H9 (cell line): ENCODE measurements around the gene SMARCA2. TPM values are rescaled to one million over a fixed set of nuclear protein-coding genes. Genes with fewer than 3 reads are reported as not detected.

Experiments used
- DNase-seq: peaks from one replicate; pipeline ENCODE4 v3.0.0-alpha.2; 2017
- H2AFZ ChIP-seq: one replicate; pipeline ENCODE4 v1.6.1; 2013; ENCODE audit warnings: mild to moderate bottlenecking, low read length, control low read depth, moderate library complexity
- H2AK5ac ChIP-seq: 2 replicates; pipeline ENCODE4 v1.6.1; 2013; ENCODE audit warnings: low read length, control low read depth, mixed read lengths; ENCODE audit not compliant: insufficient read length
- H2BK120ac ChIP-seq: one replicate; pipeline ENCODE4 v1.6.1; 2013; ENCODE audit warnings: low read depth, mild to moderate bottlenecking, low read length, control low read depth, inconsistent platforms; ENCODE audit not compliant: poor library complexity, severe bottlenecking
- H2BK12ac ChIP-seq: 2 replicates; pipeline ENCODE4 v1.6.1; 2013; ENCODE audit warnings: low read length, control low read depth, mixed read lengths, low read depth; ENCODE audit not compliant: insufficient read length
- H2BK15ac ChIP-seq: 2 replicates; pipeline ENCODE4 v1.6.1; 2013; ENCODE audit warnings: low read depth, low read length, control low read depth
- H2BK20ac ChIP-seq: one replicate; pipeline ENCODE4 v1.6.1; 2013; ENCODE audit warnings: low read depth, mild to moderate bottlenecking, low read length, control low read depth, inconsistent platforms; ENCODE audit not compliant: poor library complexity, severe bottlenecking
- H2BK5ac ChIP-seq: 2 replicates; pipeline ENCODE4 v1.6.1; 2013; ENCODE audit warnings: low read length, control low read depth, mixed read lengths; ENCODE audit not compliant: insufficient read length
- H3K14ac ChIP-seq: 2 replicates; pipeline ENCODE4 v1.6.1; 2013; ENCODE audit warnings: low read length, control low read depth; ENCODE audit not compliant: insufficient read depth
- H3K18ac ChIP-seq: 2 replicates; pipeline ENCODE4 v1.6.1; 2013; ENCODE audit warnings: low read depth, mild to moderate bottlenecking, mixed read lengths, low read length, control low read depth; ENCODE audit not compliant: insufficient read length
- H3K23ac ChIP-seq: 2 replicates; pipeline ENCODE4 v1.6.1; 2013; ENCODE audit warnings: low read length, control low read depth, mixed read lengths, low read depth; ENCODE audit not compliant: insufficient read length
- H3K23me2 ChIP-seq: 2 replicates; pipeline ENCODE4 v1.6.1; 2013; ENCODE audit warnings: low read depth, mild to moderate bottlenecking, mixed read lengths, low read length, control low read depth; ENCODE audit not compliant: insufficient read length, poor library complexity, severe bottlenecking
- H3K27ac ChIP-seq: 2 replicates; pipeline ENCODE4 v1.5.1; 2013; ENCODE audit warnings: low read length, control low read depth, mixed read lengths, low read depth; ENCODE audit not compliant: insufficient read length
- H3K27me3 ChIP-seq: 2 replicates; pipeline ENCODE4 v1.6.1; 2013; ENCODE audit warnings: low read length, control low read depth, inconsistent platforms; ENCODE audit not compliant: insufficient read depth
- H3K4ac ChIP-seq: 2 replicates; pipeline ENCODE4 v1.6.1; 2013; ENCODE audit warnings: low read depth, mild to moderate bottlenecking, control low read depth, inconsistent platforms, low read length, moderate library complexity
- H3K4me1 ChIP-seq: 2 replicates; pipeline ENCODE4 v1.6.1; 2013; ENCODE audit warnings: low read length, control low read depth, inconsistent platforms; ENCODE audit not compliant: insufficient read depth
- H3K4me2 ChIP-seq: 2 replicates; pipeline ENCODE4 v1.6.1; 2013; ENCODE audit warnings: low read length, control low read depth, mixed read lengths; ENCODE audit not compliant: insufficient read length, insufficient read depth
- H3K56ac ChIP-seq: 2 replicates; pipeline ENCODE4 v1.6.1; 2013; ENCODE audit warnings: low read depth, mild to moderate bottlenecking, mixed read lengths, low read length, control low read depth; ENCODE audit not compliant: insufficient read length
- H3K79me1 ChIP-seq: 2 replicates; pipeline ENCODE4 v1.6.1; 2013; ENCODE audit warnings: low read depth, mild to moderate bottlenecking, moderate library complexity, low read length, control low read depth, inconsistent platforms; ENCODE audit not compliant: insufficient read depth, poor library complexity, severe bottlenecking
- H3K79me2 ChIP-seq: 2 replicates; pipeline ENCODE4 v1.6.1; 2013; ENCODE audit warnings: low read length, control low read depth, inconsistent platforms; ENCODE audit not compliant: insufficient read depth
- H3K9ac ChIP-seq: 2 replicates; pipeline ENCODE4 v1.6.1; 2013; ENCODE audit warnings: low read length, control low read depth, mixed read lengths; ENCODE audit not compliant: insufficient read length; ENCODE audit errors: extremely low read depth
- H3K9me3 ChIP-seq: one replicate; pipeline ENCODE4 v1.6.1; 2013; ENCODE audit warnings: low read depth, low read length, inconsistent platforms; ENCODE audit not compliant: control insufficient read depth
- H3T11ph ChIP-seq: one replicate; pipeline ENCODE4 v1.6.1; 2013; ENCODE audit warnings: mild to moderate bottlenecking, low read length, control low read depth, inconsistent platforms
- H4K20me1 ChIP-seq: one replicate; pipeline ENCODE4 v1.6.1; 2013; ENCODE audit not compliant: control insufficient read depth, insufficient read length, insufficient read depth
- H4K5ac ChIP-seq: 2 replicates; pipeline ENCODE4 v1.6.1; 2013; ENCODE audit warnings: low read depth, mild to moderate bottlenecking, mixed read lengths, low read length, control low read depth; ENCODE audit not compliant: insufficient read length
- H4K8ac ChIP-seq: replicated peaks from 2 replicates; pipeline ENCODE4 v1.6.1; 2013; ENCODE audit warnings: low read length, control low read depth, mixed read lengths, low read depth; ENCODE audit not compliant: insufficient read length
- H4K91ac ChIP-seq: 2 replicates; pipeline ENCODE4 v1.6.1; 2013; ENCODE audit warnings: low read depth, mild to moderate bottlenecking, moderate library complexity, mixed read lengths, low read length, control low read depth; ENCODE audit not compliant: insufficient read length
- H3K27ac Mint-ChIP-seq, 3 experiments: 2 replicates in 2 of 3; 3 replicates in 1 of 3; pipeline ENCODE4 v1.8.0; 2020 to 2021; ENCODE audit warnings: mixed read lengths in 3 of 3, mild to moderate bottlenecking in 1 of 3, moderate library complexity in 1 of 3
- H3K27me3 Mint-ChIP-seq: 2 replicates; pipeline ENCODE4 v1.8.0; 2021; ENCODE audit warnings: low read depth, mild to moderate bottlenecking, moderate library complexity, mixed read lengths
- H3K36me3 Mint-ChIP-seq, 3 experiments: 2 replicates in 2 of 3; 3 replicates in 1 of 3; pipeline ENCODE4 v1.8.0; 2020 to 2021; ENCODE audit warnings: low read depth in 3 of 3, mixed read lengths in 3 of 3; ENCODE audit not compliant: insufficient read depth in 1 of 3
- H3K4me1 Mint-ChIP-seq, 2 experiments: 2 replicates each; pipeline ENCODE4 v1.8.0; 2020; ENCODE audit warnings: mixed read lengths in 2 of 2
- H3K4me3 Mint-ChIP-seq, 2 experiments: 2 replicates in 1 of 2; 3 replicates in 1 of 2; pipeline ENCODE4 v1.8.0; 2020 to 2021; ENCODE audit warnings: mild to moderate bottlenecking in 2 of 2, mixed read lengths in 2 of 2, moderate library complexity in 1 of 2
- H3K9me3 Mint-ChIP-seq, 2 experiments: 2 replicates in 1 of 2; 3 replicates in 1 of 2; pipeline ENCODE4 v1.8.0; 2020; ENCODE audit warnings: mild to moderate bottlenecking in 2 of 2, mixed read lengths in 2 of 2, moderate library complexity in 1 of 2
- WGBS: extraction: QIAGEN DNeasy Blood & Tissue Kit; methylation state at CpG from one replicate; pipeline ENCODE4 v1.1.7; 2013; ENCODE audit warnings: missing lambda C conversion rate, low lambda C conversion rate, mixed read lengths; ENCODE audit not compliant: insufficient read length; ENCODE audit errors: extremely low coverage; 5-methylcytosine and 5-hydroxymethylcytosine counted together
- total RNA-seq: library from RNA; stranded (reverse); gene quantifications from 2 replicates; pipeline ENCODE4 v1.2.1, GENCODE V29; 2021
- TF ChIP-seq, protein P1 (sequence below): fragments of 200-600 bp; sonication (generic); conservative IDR thresholded peaks from 3 replicates; pipeline ENCODE4 v1.8.0; 2021; ENCODE audit warnings: antibody characterized with exemption, mild to moderate bottlenecking

SMARCA2 gene
- total RNA-seq, 1 experiment from 2014 or later, result 15.3 TPM

- Histone ChIP-seq H3K79me1 (no peaks in the 10 kb centered on the region), H3K9ac (no peak overlapping the region), H3K18ac (no peak overlapping the region), H3K23me2 (no peaks in the 10 kb centered on the region), H3K27ac (no peak overlapping the region), H2AK5ac (no peak overlapping the region), H2AFZ (no peak overlapping the region), H3K9me3 (no peaks in the 10 kb centered on the region), H3T11ph (no peak overlapping the region), H3K23ac (no peak overlapping the region), H2BK12ac (no peak overlapping the region), H3K4ac (no peak overlapping the region), H3K14ac (no peak overlapping the region), H3K79me2 (no peaks in the 10 kb centered on the region), H3K27me3 (no peaks in the 10 kb centered on the region), H4K91ac (no peak overlapping the region), H4K20me1 (no peaks in the 10 kb centered on the region), H2BK15ac (no peak overlapping the region), H2BK20ac (no peak overlapping the region), H3K56ac (no peak overlapping the region), H4K8ac (no peak overlapping the region), H3K4me1 (no peaks in the 10 kb centered on the region), H2BK120ac (no peak overlapping the region), H3K4me2 (no peak overlapping the region), H4K5ac (no peak overlapping the region), H2BK5ac (no peak overlapping the region)
- no peak overlapping the region for H3K27ac Mint-ChIP-seq
- no peak for DNase-seq
- H3K27me3 Mint-ChIP-seq, result no peaks in the 10 kb centered on the region; the same call in 1 of the 2 replicates
- no peaks in the 10 kb centered on the region for H3K4me1 Mint-ChIP-seq
- H3K9me3 Mint-ChIP-seq, result no peaks in the 10 kb centered on the region
- WGBS, result no CpG with 5 or more reads among the region's 4 CpGs
- H3K4me3 Mint-ChIP-seq, result no peak overlapping the region
- H3K36me3 Mint-ChIP-seq, result no peaks in the 10 kb centered on the region
- TF ChIP-seq, protein P1, sequence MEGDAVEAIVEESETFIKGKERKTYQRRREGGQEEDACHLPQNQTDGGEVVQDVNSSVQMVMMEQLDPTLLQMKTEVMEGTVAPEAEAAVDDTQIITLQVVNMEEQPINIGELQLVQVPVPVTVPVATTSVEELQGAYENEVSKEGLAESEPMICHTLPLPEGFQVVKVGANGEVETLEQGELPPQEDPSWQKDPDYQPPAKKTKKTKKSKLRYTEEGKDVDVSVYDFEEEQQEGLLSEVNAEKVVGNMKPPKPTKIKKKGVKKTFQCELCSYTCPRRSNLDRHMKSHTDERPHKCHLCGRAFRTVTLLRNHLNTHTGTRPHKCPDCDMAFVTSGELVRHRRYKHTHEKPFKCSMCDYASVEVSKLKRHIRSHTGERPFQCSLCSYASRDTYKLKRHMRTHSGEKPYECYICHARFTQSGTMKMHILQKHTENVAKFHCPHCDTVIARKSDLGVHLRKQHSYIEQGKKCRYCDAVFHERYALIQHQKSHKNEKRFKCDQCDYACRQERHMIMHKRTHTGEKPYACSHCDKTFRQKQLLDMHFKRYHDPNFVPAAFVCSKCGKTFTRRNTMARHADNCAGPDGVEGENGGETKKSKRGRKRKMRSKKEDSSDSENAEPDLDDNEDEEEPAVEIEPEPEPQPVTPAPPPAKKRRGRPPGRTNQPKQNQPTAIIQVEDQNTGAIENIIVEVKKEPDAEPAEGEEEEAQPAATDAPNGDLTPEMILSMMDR, result no peak
Observed at GRCh38 chr9:2126331-2126803, 111.2 kb downstream of the SMARCA2 start.
